ENCODE results near the gene EVA1A. TPM values are rescaled to one million over a fixed set of nuclear protein-coding genes. Genes with fewer than 3 reads are reported as not detected.

The EVA1A gene
- total RNA-seq, 2 experiments from 2014 or later, result not detected

DNA sequence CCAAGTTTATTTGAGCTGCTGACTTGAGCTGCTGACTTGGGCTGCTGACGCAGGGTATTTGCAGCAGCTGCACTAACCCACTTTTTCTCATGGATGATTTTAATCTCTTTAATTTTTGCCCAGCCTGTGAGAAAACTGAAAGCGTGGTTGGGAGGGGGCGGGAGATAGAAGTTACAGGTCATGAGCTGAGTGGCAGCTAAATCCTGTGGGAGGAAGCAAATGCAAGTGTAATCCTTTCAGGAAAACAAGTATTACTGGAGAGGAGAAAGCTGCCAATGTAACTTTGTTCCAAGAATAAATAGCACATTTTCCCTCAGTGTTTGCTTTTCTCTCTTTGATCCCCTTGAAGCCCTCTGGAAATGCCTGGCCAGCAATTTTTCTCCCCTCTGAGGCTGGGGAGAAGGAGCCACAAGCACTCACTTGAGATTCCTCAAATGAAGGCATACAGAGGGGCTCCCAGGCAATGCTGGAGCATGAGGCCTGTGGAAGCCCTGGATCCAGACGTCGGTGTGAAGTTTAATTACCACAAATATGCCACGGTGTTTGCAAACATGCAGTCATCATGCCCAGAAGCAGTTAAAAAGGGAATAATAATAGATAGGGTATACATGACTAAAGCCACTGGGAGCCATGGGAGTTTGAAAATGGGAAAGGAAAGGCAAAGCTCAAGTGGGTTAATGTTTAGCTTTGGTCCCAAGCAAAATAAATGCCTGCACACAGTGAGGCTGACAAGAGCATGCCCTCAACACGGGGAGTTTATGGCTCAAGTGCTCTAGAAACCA, 10.4 kb upstream of the EVA1A start:
- Histone ChIP-seq H3K4me1 (ENCODE audit: insufficient read depth, low read length, poor library complexity, severe bottlenecking) (no peaks in the 10 kb centered on the region), H3K4me3 (ENCODE audit: low read depth, low read length, poor library complexity, severe bottlenecking) (no peak overlapping the region), H2AFZ (ENCODE audit: low read length) (no peak overlapping the region), H3K36me3 (ENCODE audit: insufficient read depth, low read length) (no peaks in the 10 kb centered on the region), H3K4me2 (ENCODE audit: low read length) (no peak overlapping the region), H3K79me2 (ENCODE audit: insufficient read depth, low read depth, low read length) (no peaks in the 10 kb centered on the region), H4K20me1 (ENCODE audit: insufficient read depth, low read length) (no peaks in the 10 kb centered on the region), H3K9me3 (ENCODE audit: low read length) (no peaks in the 10 kb centered on the region), H3K27ac (ENCODE audit: low read depth, low read length, poor library complexity, severe bottlenecking) (no peak overlapping the region), H3K9me2 (ENCODE audit: insufficient read depth, low read length) (no peaks in the 10 kb centered on the region)
- no peak for TF ChIP-seq EZH2phosphoT487 (IDR thresholded peaks at IDR 0.05; ENCODE audit: borderline replicate concordance, low read depth, low read length)
- TF ChIP-seq, protein P1, sequence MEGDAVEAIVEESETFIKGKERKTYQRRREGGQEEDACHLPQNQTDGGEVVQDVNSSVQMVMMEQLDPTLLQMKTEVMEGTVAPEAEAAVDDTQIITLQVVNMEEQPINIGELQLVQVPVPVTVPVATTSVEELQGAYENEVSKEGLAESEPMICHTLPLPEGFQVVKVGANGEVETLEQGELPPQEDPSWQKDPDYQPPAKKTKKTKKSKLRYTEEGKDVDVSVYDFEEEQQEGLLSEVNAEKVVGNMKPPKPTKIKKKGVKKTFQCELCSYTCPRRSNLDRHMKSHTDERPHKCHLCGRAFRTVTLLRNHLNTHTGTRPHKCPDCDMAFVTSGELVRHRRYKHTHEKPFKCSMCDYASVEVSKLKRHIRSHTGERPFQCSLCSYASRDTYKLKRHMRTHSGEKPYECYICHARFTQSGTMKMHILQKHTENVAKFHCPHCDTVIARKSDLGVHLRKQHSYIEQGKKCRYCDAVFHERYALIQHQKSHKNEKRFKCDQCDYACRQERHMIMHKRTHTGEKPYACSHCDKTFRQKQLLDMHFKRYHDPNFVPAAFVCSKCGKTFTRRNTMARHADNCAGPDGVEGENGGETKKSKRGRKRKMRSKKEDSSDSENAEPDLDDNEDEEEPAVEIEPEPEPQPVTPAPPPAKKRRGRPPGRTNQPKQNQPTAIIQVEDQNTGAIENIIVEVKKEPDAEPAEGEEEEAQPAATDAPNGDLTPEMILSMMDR (conservative IDR thresholded peaks at IDR 0.05; ENCODE audit: low read length), result no peak
- intact Hi-C loops (cut with micrococcal nuclease; ENCODE audit: unreplicated experiment), result no loop called here
- ChIA-PET POLR2A (no interaction called here), CTCF (ENCODE audit: unreplicated experiment) (no interaction called here)
- no TSS peak for BruUV-seq (replicated peaks)
- no peak for DNase-seq (ENCODE audit: low spot score)

GRCh38 chr2:75570024-75570947, 9.5 kb upstream of the EVA1A start:
- BruUV-seq (replicated peaks), result no TSS peak
- POLR2A ChIA-PET, result no interaction called here

More at GRCh38 chr2:75570024-75570947, 9.5 kb upstream of the EVA1A start:
- TF ChIP-seq, protein P1 (conservative IDR thresholded peaks at IDR 0.05; ENCODE audit: low read length), result no peak
- no peak for TF ChIP-seq EZH2phosphoT487 (IDR thresholded peaks at IDR 0.05; ENCODE audit: borderline replicate concordance, low read depth, low read length)
- H4K20me1 ChIP-seq (ENCODE audit: insufficient read depth, low read length), result no peaks in the 10 kb centered on the region
- no peaks in the 10 kb centered on the region for H3K9me2 ChIP-seq (ENCODE audit: insufficient read depth, low read length)
- H3K4me3 ChIP-seq (ENCODE audit: low read depth, low read length, poor library complexity, severe bottlenecking), result no peak overlapping the region
- no peaks in the 10 kb centered on the region for H3K79me2 ChIP-seq (ENCODE audit: insufficient read depth, low read depth, low read length)
- DNase-seq (ENCODE audit: low spot score), result no peak
- no peak overlapping the region for H3K27ac ChIP-seq (ENCODE audit: low read depth, low read length, poor library complexity, severe bottlenecking)
- intact Hi-C loops (cut with micrococcal nuclease; ENCODE audit: unreplicated experiment), result no loop called here
- CTCF ChIA-PET (ENCODE audit: unreplicated experiment), result no interaction called here
- no peaks in the 10 kb centered on the region for H3K36me3 ChIP-seq (ENCODE audit: insufficient read depth, low read length)
- no peak overlapping the region for H3K4me2 ChIP-seq (ENCODE audit: low read length)
- no peaks in the 10 kb centered on the region for H3K4me1 ChIP-seq (ENCODE audit: insufficient read depth, low read length, poor library complexity, severe bottlenecking)
- H2AFZ ChIP-seq (ENCODE audit: low read length), result no peak overlapping the region
- no peaks in the 10 kb centered on the region for H3K9me3 ChIP-seq (ENCODE audit: low read length)
